HEK293 (cell line): ENCODE data around the gene DRC7.

Source experiments
- GFI1B ChIP-seq: fragments of 450-650 bp; formaldehyde crosslinking; IDR thresholded peaks from 2 replicates; pipeline ENCODE4 v1.5.1; 2016; ENCODE audit warnings: missing biosample characterization, missing genetic modification characterization
- GLI2 ChIP-seq: fragments of 450-650 bp; formaldehyde crosslinking; IDR thresholded peaks from 2 replicates; pipeline ENCODE4; 2017; ENCODE audit warnings: missing biosample characterization, missing genetic modification characterization, low read depth, borderline replicate concordance
- GLI4 ChIP-seq: fragments of 450-650 bp; formaldehyde crosslinking; IDR thresholded peaks from 2 replicates; pipeline ENCODE4 v1.5.1; 2016; ENCODE audit warnings: missing biosample characterization, missing genetic modification characterization
- GLIS2 ChIP-seq: fragments of 450-650 bp; formaldehyde crosslinking; IDR thresholded peaks from 2 replicates; pipeline ENCODE4 v1.5.1; 2016; ENCODE audit warnings: missing biosample characterization, missing genetic modification characterization
- HOXA7 ChIP-seq: sonication (generic); formaldehyde crosslinking; IDR thresholded peaks from 2 replicates; pipeline ENCODE4 v1.8.1; 2022; ENCODE audit warnings: missing genetic modification reagents, borderline replicate concordance
- HOXD13 ChIP-seq: sonication (generic); formaldehyde crosslinking; IDR thresholded peaks from 2 replicates; pipeline ENCODE4 v1.8.0; 2022; ENCODE audit warnings: missing genetic modification reagents, borderline replicate concordance
- MYNN ChIP-seq: fragments of 450-650 bp; formaldehyde crosslinking; IDR thresholded peaks from 2 replicates; pipeline ENCODE4 v1.5.1; 2016; ENCODE audit warnings: missing biosample characterization, missing genetic modification characterization, borderline replicate concordance
- RBAK ChIP-seq: fragments of 450-650 bp; formaldehyde crosslinking; IDR thresholded peaks from 2 replicates; pipeline ENCODE4 v1.5.1; 2016; ENCODE audit warnings: missing biosample characterization, missing genetic modification characterization
- SP2 ChIP-seq: fragments of 450-650 bp; formaldehyde crosslinking; IDR thresholded peaks from 2 replicates; pipeline ENCODE4 v1.5.1; 2016; ENCODE audit warnings: missing biosample characterization, missing genetic modification characterization
- SP3 ChIP-seq: fragments of 450-650 bp; formaldehyde crosslinking; IDR thresholded peaks from 2 replicates; pipeline ENCODE4 v1.5.1; 2016; ENCODE audit warnings: missing biosample characterization, missing genetic modification characterization
- SP7 ChIP-seq: fragments of 450-650 bp; formaldehyde crosslinking; IDR thresholded peaks from 2 replicates; pipeline ENCODE4 v1.5.1; 2016; ENCODE audit warnings: missing biosample characterization, missing genetic modification characterization
- YY2 ChIP-seq: fragments of 450-650 bp; formaldehyde crosslinking; IDR thresholded peaks from 2 replicates; pipeline ENCODE4 v1.5.1; 2016; ENCODE audit warnings: missing biosample characterization, missing genetic modification characterization
- ZBTB20 ChIP-seq: fragments of 450-650 bp; formaldehyde crosslinking; IDR thresholded peaks from 2 replicates; pipeline ENCODE4 v1.5.1; 2016; ENCODE audit warnings: missing biosample characterization, missing genetic modification characterization
- ZBTB48 ChIP-seq: fragments of 450-650 bp; formaldehyde crosslinking; IDR thresholded peaks from 2 replicates; pipeline ENCODE4 v1.5.1; 2016; ENCODE audit warnings: missing biosample characterization, missing genetic modification characterization
- ZBTB7A ChIP-seq: fragments of 450-650 bp; formaldehyde crosslinking; IDR thresholded peaks from 2 replicates; pipeline ENCODE4 v1.5.1; 2016; ENCODE audit warnings: low read depth, missing biosample characterization, missing genetic modification characterization
- ZFHX2 ChIP-seq: fragments of 450-650 bp; formaldehyde crosslinking; conservative IDR thresholded peaks from 2 replicates; pipeline ENCODE4 v1.5.1; 2016; ENCODE audit warnings: missing biosample characterization, missing genetic modification characterization
- ZNF114 ChIP-seq: fragments of 450-650 bp; formaldehyde crosslinking; IDR thresholded peaks from 2 replicates; pipeline ENCODE4 v1.5.0; 2017; ENCODE audit warnings: missing biosample characterization, missing genetic modification characterization
- ZNF184 ChIP-seq: fragments of 450-650 bp; IDR thresholded peaks from 2 replicates; pipeline ENCODE4 v1.5.1; 2018; ENCODE audit warnings: missing biosample characterization, mild to moderate bottlenecking, missing genetic modification characterization
- ZNF202 ChIP-seq: fragments of 450-650 bp; formaldehyde crosslinking; IDR thresholded peaks from 2 replicates; pipeline ENCODE4 v1.5.1; 2016; ENCODE audit warnings: missing biosample characterization, missing genetic modification characterization, borderline replicate concordance
- ZNF214 ChIP-seq: fragments of 450-650 bp; formaldehyde crosslinking; IDR thresholded peaks from 2 replicates; pipeline ENCODE4 v1.5.1; 2017; ENCODE audit warnings: missing biosample characterization, mild to moderate bottlenecking, missing genetic modification characterization, borderline replicate concordance
- ZNF221 ChIP-seq: fragments of 450-650 bp; formaldehyde crosslinking; IDR thresholded peaks from 2 replicates; pipeline ENCODE4 v1.5.1; 2017; ENCODE audit warnings: missing biosample characterization, missing genetic modification characterization, borderline replicate concordance
- ZNF529 ChIP-seq: fragments of 450-650 bp; formaldehyde crosslinking; IDR thresholded peaks from 2 replicates; pipeline ENCODE4 v1.5.1; 2017; ENCODE audit warnings: missing genetic modification characterization, missing biosample characterization; ENCODE audit not compliant: insufficient replicate concordance
- ZNF555 ChIP-seq: fragments of 450-650 bp; formaldehyde crosslinking; conservative IDR thresholded peaks from 2 replicates; pipeline ENCODE4 v1.5.1; 2017; ENCODE audit warnings: missing biosample characterization, mild to moderate bottlenecking, missing genetic modification characterization, inconsistent platforms
- ZNF660 ChIP-seq: fragments of 450-650 bp; IDR thresholded peaks from 2 replicates; pipeline ENCODE4 v1.5.1; 2018; ENCODE audit warnings: missing biosample characterization, mild to moderate bottlenecking, missing genetic modification characterization
- ZNF707 ChIP-seq: fragments of 450-650 bp; formaldehyde crosslinking; IDR thresholded peaks from 2 replicates; pipeline ENCODE4 v1.5.1; 2016; ENCODE audit warnings: missing biosample characterization, missing genetic modification characterization
- ZNF76 ChIP-seq: fragments of 450-650 bp; formaldehyde crosslinking; IDR thresholded peaks from 2 replicates; pipeline ENCODE4; 2016; ENCODE audit warnings: low read depth, missing biosample characterization, missing genetic modification characterization, borderline replicate concordance
- ZNF791 ChIP-seq: fragments of 450-650 bp; formaldehyde crosslinking; IDR thresholded peaks from 2 replicates; pipeline ENCODE4 v1.5.1; 2016; ENCODE audit warnings: missing biosample characterization, missing genetic modification characterization
- ZXDB ChIP-seq: fragments of 450-650 bp; formaldehyde crosslinking; IDR thresholded peaks from 2 replicates; pipeline ENCODE4 v1.5.1; 2016; ENCODE audit warnings: missing biosample characterization, missing genetic modification characterization
- TF ChIP-seq, protein P1 (sequence below): fragments of 450-650 bp; formaldehyde crosslinking; conservative IDR thresholded peaks from 2 replicates; pipeline ENCODE4 v1.5.1; 2016; ENCODE audit warnings: low read depth, missing biosample characterization, missing genetic modification characterization
- TF ChIP-seq, protein P2 (sequence below): fragments of 450-650 bp; formaldehyde crosslinking; IDR thresholded peaks from 2 replicates; pipeline ENCODE4 v1.5.1; 2016; ENCODE audit warnings: missing biosample characterization, missing genetic modification characterization
- TF ChIP-seq, protein P3 (sequence below): fragments of 450-650 bp; formaldehyde crosslinking; IDR thresholded peaks from 2 replicates; pipeline ENCODE4 v1.5.1; 2016; ENCODE audit warnings: missing biosample characterization, missing genetic modification characterization

Gene DRC7

DNA sequence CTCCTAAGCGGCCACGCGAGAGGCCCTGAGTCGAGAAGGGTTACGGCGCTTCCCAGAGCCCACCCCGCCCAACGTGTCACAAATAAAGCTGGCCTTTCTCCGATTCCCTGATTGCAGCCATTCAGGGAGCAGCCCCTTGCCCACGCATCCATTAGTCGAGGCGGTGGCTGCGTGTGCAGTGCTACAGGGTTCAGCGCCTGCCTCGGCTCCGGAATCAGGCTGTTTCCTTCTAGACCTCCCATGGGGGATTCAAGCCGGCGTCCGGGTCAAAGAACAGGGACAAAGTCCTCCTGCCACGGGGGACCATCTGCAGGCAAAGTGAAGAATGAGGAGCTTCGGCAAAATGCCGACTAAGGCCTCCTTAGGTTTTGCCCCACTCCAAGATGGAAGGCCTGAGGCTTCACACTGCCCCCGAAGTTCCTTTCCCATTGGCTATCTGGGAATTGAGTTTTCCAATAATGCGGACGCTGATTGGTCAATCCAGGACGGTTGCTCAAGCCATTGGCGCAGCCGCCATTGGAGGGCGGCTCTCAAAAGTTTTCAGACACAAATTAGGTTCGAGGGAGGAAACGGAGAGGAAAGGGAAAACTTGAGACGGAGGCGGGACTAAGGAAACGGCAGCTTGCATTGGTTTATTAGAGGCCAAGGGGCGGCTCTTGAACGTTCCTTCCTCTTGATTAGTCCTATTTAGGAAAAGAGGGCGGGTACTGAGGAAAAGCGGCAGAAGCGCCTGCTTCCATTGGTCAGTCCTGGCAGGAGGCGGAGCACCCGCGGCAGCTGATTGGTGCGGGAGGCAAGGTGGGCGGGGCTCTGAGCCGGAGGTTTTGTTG, 40.5 kb downstream of the DRC7 start (continued):
- TF ChIP-seq, protein P1, sequence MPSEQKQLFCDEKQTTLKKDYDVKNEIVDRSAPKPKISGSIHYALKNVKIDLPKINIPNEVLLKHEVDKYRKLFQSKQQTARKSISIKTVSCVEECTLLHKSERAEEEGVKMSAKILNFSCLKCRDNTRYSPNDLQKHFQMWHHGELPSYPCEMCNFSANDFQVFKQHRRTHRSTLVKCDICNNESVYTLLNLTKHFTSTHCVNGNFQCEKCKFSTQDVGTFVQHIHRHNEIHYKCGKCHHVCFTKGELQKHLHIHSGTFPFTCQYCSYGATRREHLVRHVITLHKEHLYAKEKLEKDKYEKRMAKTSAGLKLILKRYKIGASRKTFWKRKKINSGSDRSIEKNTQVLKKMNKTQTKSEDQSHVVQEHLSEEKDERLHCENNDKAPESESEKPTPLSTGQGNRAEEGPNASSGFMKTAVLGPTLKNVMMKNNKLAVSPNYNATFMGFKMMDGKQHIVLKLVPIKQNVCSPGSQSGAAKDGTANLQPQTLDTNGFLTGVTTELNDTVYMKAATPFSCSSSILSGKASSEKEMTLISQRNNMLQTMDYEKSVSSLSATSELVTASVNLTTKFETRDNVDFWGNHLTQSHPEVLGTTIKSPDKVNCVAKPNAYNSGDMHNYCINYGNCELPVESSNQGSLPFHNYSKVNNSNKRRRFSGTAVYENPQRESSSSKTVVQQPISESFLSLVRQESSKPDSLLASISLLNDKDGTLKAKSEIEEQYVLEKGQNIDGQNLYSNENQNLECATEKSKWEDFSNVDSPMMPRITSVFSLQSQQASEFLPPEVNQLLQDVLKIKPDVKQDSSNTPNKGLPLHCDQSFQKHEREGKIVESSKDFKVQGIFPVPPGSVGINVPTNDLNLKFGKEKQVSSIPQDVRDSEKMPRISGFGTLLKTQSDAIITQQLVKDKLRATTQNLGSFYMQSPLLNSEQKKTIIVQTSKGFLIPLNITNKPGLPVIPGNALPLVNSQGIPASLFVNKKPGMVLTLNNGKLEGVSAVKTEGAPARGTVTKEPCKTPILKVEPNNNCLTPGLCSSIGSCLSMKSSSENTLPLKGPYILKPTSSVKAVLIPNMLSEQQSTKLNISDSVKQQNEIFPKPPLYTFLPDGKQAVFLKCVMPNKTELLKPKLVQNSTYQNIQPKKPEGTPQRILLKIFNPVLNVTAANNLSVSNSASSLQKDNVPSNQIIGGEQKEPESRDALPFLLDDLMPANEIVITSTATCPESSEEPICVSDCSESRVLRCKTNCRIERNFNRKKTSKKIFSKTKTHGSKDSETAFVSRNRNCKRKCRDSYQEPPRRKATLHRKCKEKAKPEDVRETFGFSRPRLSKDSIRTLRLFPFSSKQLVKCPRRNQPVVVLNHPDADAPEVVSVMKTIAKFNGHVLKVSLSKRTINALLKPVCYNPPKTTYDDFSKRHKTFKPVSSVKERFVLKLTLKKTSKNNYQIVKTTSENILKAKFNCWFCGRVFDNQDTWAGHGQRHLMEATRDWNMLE (tag by site-specific recombination): peak; percentile 81
- TF ChIP-seq ZBTB48 (tag by site-specific recombination) (peak; percentile 66; the same call in 1 of the 2 replicates), ZNF529 (no peak), ZFHX2 (peak; percentile 68), RBAK (no peak), ZNF214 (tag by site-specific recombination) (no peak), MYNN (tag by site-specific recombination) (no peak), ZNF660 (tag by site-specific recombination) (peak; percentile 56), ZNF707 (tag by site-specific recombination) (no peak), SP7 (tag by site-specific recombination) (0 out of 2 replicates have a peak, but pooled peaks have one; percentile 9), ZXDB (peak; percentile 46), ZNF202 (tag by site-specific recombination) (no peak), ZNF791 (tag by site-specific recombination) (no peak), GFI1B (tag by site-specific recombination) (no peak), ZBTB20 (tag by site-specific recombination) (no peak), ZNF114 (tag by site-specific recombination) (no peak), ZNF221 (no peak), HOXD13 (CRISPR knock-in tag) (no peak), GLI4 (tag by site-specific recombination) (no peak), SP2 (tag by site-specific recombination) (peak; percentile 97), ZNF76 (peak; percentile 58; the same call in 1 of the 2 replicates), SP3 (tag by site-specific recombination) (peak; percentile 92), ZBTB7A (tag by site-specific recombination) (no peak), HOXA7 (CRISPR knock-in tag) (peak; percentile 88), YY2 (tag by site-specific recombination) (peak; percentile 99), ZNF555 (no peak), GLIS2 (tag by site-specific recombination) (no peak), GLI2 (tag by site-specific recombination) (no peak), ZNF184 (tag by site-specific recombination) (no peak)
- TF ChIP-seq, protein P2, sequence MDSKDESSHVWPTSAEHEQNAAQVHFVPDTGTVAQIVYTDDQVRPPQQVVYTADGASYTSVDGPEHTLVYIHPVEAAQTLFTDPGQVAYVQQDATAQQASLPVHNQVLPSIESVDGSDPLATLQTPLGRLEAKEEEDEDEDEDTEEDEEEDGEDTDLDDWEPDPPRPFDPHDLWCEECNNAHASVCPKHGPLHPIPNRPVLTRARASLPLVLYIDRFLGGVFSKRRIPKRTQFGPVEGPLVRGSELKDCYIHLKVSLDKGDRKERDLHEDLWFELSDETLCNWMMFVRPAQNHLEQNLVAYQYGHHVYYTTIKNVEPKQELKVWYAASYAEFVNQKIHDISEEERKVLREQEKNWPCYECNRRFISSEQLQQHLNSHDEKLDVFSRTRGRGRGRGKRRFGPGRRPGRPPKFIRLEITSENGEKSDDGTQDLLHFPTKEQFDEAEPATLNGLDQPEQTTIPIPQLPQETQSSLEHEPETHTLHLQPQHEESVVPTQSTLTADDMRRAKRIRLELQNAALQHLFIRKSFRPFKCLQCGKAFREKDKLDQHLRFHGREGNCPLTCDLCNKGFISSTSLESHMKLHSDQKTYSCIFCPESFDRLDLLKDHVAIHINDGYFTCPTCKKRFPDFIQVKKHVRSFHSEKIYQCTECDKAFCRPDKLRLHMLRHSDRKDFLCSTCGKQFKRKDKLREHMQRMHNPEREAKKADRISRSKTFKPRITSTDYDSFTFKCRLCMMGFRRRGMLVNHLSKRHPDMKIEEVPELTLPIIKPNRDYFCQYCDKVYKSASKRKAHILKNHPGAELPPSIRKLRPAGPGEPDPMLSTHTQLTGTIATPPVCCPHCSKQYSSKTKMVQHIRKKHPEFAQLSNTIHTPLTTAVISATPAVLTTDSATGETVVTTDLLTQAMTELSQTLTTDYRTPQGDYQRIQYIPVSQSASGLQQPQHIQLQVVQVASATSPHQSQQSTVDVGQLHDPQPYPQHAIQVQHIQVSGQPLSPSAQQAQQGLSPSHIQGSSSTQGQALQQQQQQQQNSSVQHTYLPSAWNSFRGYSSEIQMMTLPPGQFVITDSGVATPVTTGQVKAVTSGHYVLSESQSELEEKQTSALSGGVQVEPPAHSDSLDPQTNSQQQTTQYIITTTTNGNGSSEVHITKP: no peak
- TF ChIP-seq, protein P3, sequence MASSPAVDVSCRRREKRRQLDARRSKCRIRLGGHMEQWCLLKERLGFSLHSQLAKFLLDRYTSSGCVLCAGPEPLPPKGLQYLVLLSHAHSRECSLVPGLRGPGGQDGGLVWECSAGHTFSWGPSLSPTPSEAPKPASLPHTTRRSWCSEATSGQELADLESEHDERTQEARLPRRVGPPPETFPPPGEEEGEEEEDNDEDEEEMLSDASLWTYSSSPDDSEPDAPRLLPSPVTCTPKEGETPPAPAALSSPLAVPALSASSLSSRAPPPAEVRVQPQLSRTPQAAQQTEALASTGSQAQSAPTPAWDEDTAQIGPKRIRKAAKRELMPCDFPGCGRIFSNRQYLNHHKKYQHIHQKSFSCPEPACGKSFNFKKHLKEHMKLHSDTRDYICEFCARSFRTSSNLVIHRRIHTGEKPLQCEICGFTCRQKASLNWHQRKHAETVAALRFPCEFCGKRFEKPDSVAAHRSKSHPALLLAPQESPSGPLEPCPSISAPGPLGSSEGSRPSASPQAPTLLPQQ (tag by site-specific recombination): 0 out of 2 replicates have a peak, but pooled peaks have one; percentile 20
